ENCODE results near the gene TRNT1. TPM values are rescaled to one million over a fixed set of nuclear protein-coding genes. Genes with fewer than 3 reads are reported as not detected.

Gene TRNT1
- total RNA-seq, 2 donors from 2014 or later, result 33.6 to 41.5 TPM

GRCh38 chr3:3165650-3166049 is 38.9 kb downstream of the TRNT1 start:
- Mint-ChIP-seq H3K36me3 (ENCODE audit: insufficient read depth in 2 of 2) (peaks cover 18 to 39% of the 10 kb centered on the region in 2 donors), H3K4me1 (ENCODE audit: low read depth) (peaks cover 38% of the 10 kb centered on the region), H3K27me3 (ENCODE audit: low read depth) (no peaks in the 10 kb centered on the region), H3K9me3 (peaks cover 2% of the 10 kb centered on the region in 2 donors), H3K4me3 (peak overlapping the region in 1 of 2 donors; percentile 43), H3K27ac (peak overlapping the region; percentile 90)
- peak; percentile 69 to 80 for ATAC-seq (replicated peaks in 1 of 2)
- no peak for DNase-seq

- H3K36me3 Mint-ChIP-seq (ENCODE audit: insufficient read depth in 2 of 2), result peaks cover 10 to 30% of the 10 kb centered on the region in 2 donors
- H3K4me3 Mint-ChIP-seq, result peak overlapping the region in 1 of 2 donors; percentile 24
- peaks cover 58% of the 10 kb centered on the region for H3K4me1 Mint-ChIP-seq (ENCODE audit: low read depth)
- ATAC-seq (replicated peaks in 1 of 2) (peak in 1 of 2 donors; percentile 49), DNase-seq (no peak)
- peaks cover 0 to 2% of the 10 kb centered on the region in 2 donors for H3K9me3 Mint-ChIP-seq
- no peaks in the 10 kb centered on the region for H3K27me3 Mint-ChIP-seq (ENCODE audit: low read depth)
- peak overlapping the region; percentile 95 for H3K27ac Mint-ChIP-seq
Observed at GRCh38 chr3:3170998-3171397, 44.3 kb downstream of the TRNT1 start.

- no peaks in the 10 kb centered on the region for H3K9me3 Mint-ChIP-seq
- no peaks in the 10 kb centered on the region for H3K27me3 Mint-ChIP-seq (ENCODE audit: low read depth)
- ATAC-seq (replicated peaks in 1 of 2), result peak in 1 of 2 donors; percentile 46
- H3K4me1 Mint-ChIP-seq (ENCODE audit: low read depth), result peaks cover 63% of the 10 kb centered on the region
- H3K27ac Mint-ChIP-seq, result peak overlapping the region; percentile 98
- DNase-seq, result no peak
- H3K36me3 Mint-ChIP-seq (ENCODE audit: insufficient read depth in 2 of 2), result peaks cover 5 to 18% of the 10 kb centered on the region in 2 donors
- H3K4me3 Mint-ChIP-seq, result peak overlapping the region; percentile 74 to 85
Observed at GRCh38 chr3:3172627-3173026, 45.9 kb downstream of the TRNT1 start.

GRCh38 chr3:3177861-3178497 is 51.2 kb downstream of the TRNT1 start:
- DNase-seq (no peak), ATAC-seq (replicated peaks in 1 of 2) (peak in 1 of 2 donors; percentile 35)
- Mint-ChIP-seq H3K4me3 (peak overlapping the region; percentile 93 to 98), H3K9me3 (no peaks in the 10 kb centered on the region), H3K27ac (peak overlapping the region; percentile 94), H3K36me3 (ENCODE audit: insufficient read depth in 2 of 2) (peaks cover 3 to 12% of the 10 kb centered on the region in 2 donors), H3K27me3 (ENCODE audit: low read depth) (no peaks in the 10 kb centered on the region), H3K4me1 (ENCODE audit: low read depth) (peaks cover 66% of the 10 kb centered on the region)

- H3K4me1 Mint-ChIP-seq (ENCODE audit: low read depth), result peaks cover 60% of the 10 kb centered on the region
- H3K27ac Mint-ChIP-seq, result peak overlapping the region; percentile 94
- peaks cover 3 to 6% of the 10 kb centered on the region in 2 donors for H3K36me3 Mint-ChIP-seq (ENCODE audit: insufficient read depth in 2 of 2)
- DNase-seq (no peak), ATAC-seq (replicated peaks in 1 of 2) (peak; percentile 19 to 26)
- no peaks in the 10 kb centered on the region for H3K27me3 Mint-ChIP-seq (ENCODE audit: low read depth)
- peak overlapping the region; percentile 93 to 98 for H3K4me3 Mint-ChIP-seq
- H3K9me3 Mint-ChIP-seq, result no peaks in the 10 kb centered on the region
Observed at GRCh38 chr3:3178498-3179328, 52.0 kb downstream of the TRNT1 start.

GRCh38 chr3:3179407-3180094 is 52.8 kb downstream of the TRNT1 start, which contains the start of gene CRBN:
Gene CRBN, minus strand, starts transcription at chr3:3179691. Its CDS starts 4 bp downstream, at chr3:3179687.
- H3K36me3 Mint-ChIP-seq (ENCODE audit: insufficient read depth in 2 of 2), result peaks cover 0 to 1% of the 10 kb centered on the region in 2 donors
- H3K4me3 Mint-ChIP-seq, result peak within 1 kb of the TSS; percentile 93 to 98
- ATAC-seq (replicated peaks in 1 of 2), result peak; percentile 93 to 95
- no peaks in the 10 kb centered on the region for H3K9me3 Mint-ChIP-seq
- H3K27me3 Mint-ChIP-seq (ENCODE audit: low read depth), result no peaks in the 10 kb centered on the region
- peak within 1 kb of the TSS; percentile 94 for H3K27ac Mint-ChIP-seq
- peak; percentile 90 to 93 for DNase-seq
- peaks cover 53% of the 10 kb centered on the region for H3K4me1 Mint-ChIP-seq (ENCODE audit: low read depth)

- no peak for ATAC-seq (replicated peaks in 1 of 2)
Observed at GRCh38 chr3:3180456-3180855, 53.7 kb downstream of the TRNT1 start.

GRCh38 chr3:3184876-3185275 is 58.1 kb downstream of the TRNT1 start:
- H3K9me3 Mint-ChIP-seq, result peaks cover 4 to 5% of the 10 kb centered on the region in 2 donors
- H3K27ac Mint-ChIP-seq, result no peak overlapping the region
- no peak overlapping the region for H3K4me3 Mint-ChIP-seq
- ATAC-seq (replicated peaks in 1 of 2) (no peak), DNase-seq (no peak)
- peaks cover 0 to 5% of the 10 kb centered on the region in 2 donors for H3K36me3 Mint-ChIP-seq (ENCODE audit: insufficient read depth in 2 of 2)
- H3K27me3 Mint-ChIP-seq (ENCODE audit: low read depth), result no peaks in the 10 kb centered on the region
- H3K4me1 Mint-ChIP-seq (ENCODE audit: low read depth), result peaks cover 14% of the 10 kb centered on the region

More at GRCh38 chr3:3180456-3180855, 53.7 kb downstream of the TRNT1 start:
- peaks cover 0 to 1% of the 10 kb centered on the region in 2 donors for H3K36me3 Mint-ChIP-seq (ENCODE audit: insufficient read depth in 2 of 2)
- peaks cover 45% of the 10 kb centered on the region for H3K4me1 Mint-ChIP-seq (ENCODE audit: low read depth)
- H3K27me3 Mint-ChIP-seq (ENCODE audit: low read depth), result no peaks in the 10 kb centered on the region
- peak overlapping the region in 1 of 2 donors; percentile 98 for H3K4me3 Mint-ChIP-seq
- DNase-seq, result no peak
- H3K9me3 Mint-ChIP-seq, result no peaks in the 10 kb centered on the region
- H3K27ac Mint-ChIP-seq, result peak overlapping the region; percentile 30

- Mint-ChIP-seq H3K4me1 (ENCODE audit: low read depth) (peaks cover 36% of the 10 kb centered on the region), H3K4me3 (no peak overlapping the region), H3K36me3 (ENCODE audit: insufficient read depth in 2 of 2) (peaks cover 0 to 5% of the 10 kb centered on the region in 2 donors), H3K27ac (no peak overlapping the region), H3K9me3 (peaks cover 4 to 5% of the 10 kb centered on the region in 2 donors), H3K27me3 (ENCODE audit: low read depth) (no peaks in the 10 kb centered on the region)
- ATAC-seq (replicated peaks in 1 of 2) (no peak), DNase-seq (no peak)
Observed at GRCh38 chr3:3189102-3189727, 62.5 kb downstream of the TRNT1 start.

- Mint-ChIP-seq H3K36me3 (ENCODE audit: insufficient read depth in 2 of 2) (peaks cover 0 to 5% of the 10 kb centered on the region in 2 donors), H3K9me3 (peaks cover 4 to 5% of the 10 kb centered on the region in 2 donors), H3K4me3 (no peak overlapping the region), H3K27ac (no peak overlapping the region), H3K4me1 (ENCODE audit: low read depth) (peaks cover 36% of the 10 kb centered on the region), H3K27me3 (ENCODE audit: low read depth) (no peaks in the 10 kb centered on the region)
- DNase-seq (no peak), ATAC-seq (replicated peaks in 1 of 2) (no peak)
Observed at GRCh38 chr3:3189961-3190360, 63.2 kb downstream of the TRNT1 start.

GRCh38 chr3:3191675-3192285 is 65.0 kb downstream of the TRNT1 start:
- ATAC-seq (replicated peaks in 1 of 2), result peak; percentile 67 to 78
- Mint-ChIP-seq H3K27ac (peak overlapping the region; percentile 61), H3K4me1 (ENCODE audit: low read depth) (peaks cover 36% of the 10 kb centered on the region)

GRCh38 chr3:3192286-3192675 is 65.5 kb downstream of the TRNT1 start:
- H3K4me1 Mint-ChIP-seq (ENCODE audit: low read depth), result peaks cover 36% of the 10 kb centered on the region
- H3K4me3 Mint-ChIP-seq, result peak overlapping the region in 1 of 2 donors; percentile 59
- no peaks in the 10 kb centered on the region for H3K27me3 Mint-ChIP-seq (ENCODE audit: low read depth)
- ATAC-seq (replicated peaks in 1 of 2) (peak; percentile 62 to 78), DNase-seq (no peak)
- peaks cover 1 to 3% of the 10 kb centered on the region in 2 donors for H3K9me3 Mint-ChIP-seq
- peak overlapping the region; percentile 61 for H3K27ac Mint-ChIP-seq
- H3K36me3 Mint-ChIP-seq (ENCODE audit: insufficient read depth in 2 of 2), result no peaks in the 10 kb centered on the region

More at GRCh38 chr3:3191675-3192285, 65.0 kb downstream of the TRNT1 start:
- Mint-ChIP-seq H3K4me3 (peak overlapping the region in 1 of 2 donors; percentile 59), H3K27me3 (ENCODE audit: low read depth) (no peaks in the 10 kb centered on the region), H3K36me3 (ENCODE audit: insufficient read depth in 2 of 2) (no peaks in the 10 kb centered on the region), H3K9me3 (peaks cover 1 to 3% of the 10 kb centered on the region in 2 donors)
- DNase-seq, result no peak

All from activated T-cell treated with anti-CD3 and anti-CD28 coated beads, Interleukin-2, amount 50 U/mL, for 72 hours (primary cell).